ENCODE results near the gene CXCL8. TPM values are rescaled to one million over a fixed set of nuclear protein-coding genes. Genes with fewer than 3 reads are reported as not detected.

CXCL8 gene
- polyA plus RNA-seq, 3 donors: 275 to 604 (median 328) TPM

GRCh38 chr4:73718375-73719373, 21.7 kb upstream of the CXCL8 start:
- no CpG with 5 or more reads among the region's 1 CpG for WGBS (ENCODE audit: insufficient coverage)
- H3K36me3 Mint-ChIP-seq: no peaks in the 10 kb centered on the region
- intact Hi-C loops (cut with micrococcal nuclease): no loop called here
- no peaks in the 10 kb centered on the region for H3K9me3 Mint-ChIP-seq
- Histone ChIP-seq H4K20me1 (ENCODE audit: insufficient read depth, low read length) (no peaks in the 10 kb centered on the region), H3K79me2 (ENCODE audit: insufficient read depth, low read length) (no peaks in the 10 kb centered on the region), H2AFZ (ENCODE audit: insufficient read depth, low read depth, low read length, poor library complexity, severe bottlenecking) (no peak overlapping the region), H3K27ac (ENCODE audit: low read depth in 1 of 2, low read length in 2 of 2) (peak overlapping the region in 1 of 2 donors; percentile 57), H3K36me3 (replicated peaks in 1 of 2; ENCODE audit: control insufficient read depth in 1 of 2, insufficient read depth in 2 of 2, low read length in 2 of 2) (no peaks in the 10 kb centered on the region), H3K9ac (ENCODE audit: insufficient read depth, low read length, poor library complexity, severe bottlenecking) (no peak overlapping the region), H3K4me1 (ENCODE audit: control insufficient read depth in 1 of 2, insufficient read depth in 2 of 2, low read length in 2 of 2) (peaks cover 37 to 47% of the 10 kb centered on the region in 2 donors), H3K9me3 (replicated peaks in 1 of 2; ENCODE audit: control insufficient read depth in 1 of 2, insufficient read depth in 1 of 2, low read length in 2 of 2) (no peaks in the 10 kb centered on the region), H3K27me3 (ENCODE audit: control insufficient read depth in 2 of 2, insufficient read depth in 2 of 2, low read length in 2 of 2) (no peaks in the 10 kb centered on the region), H3K4me3 (replicated peaks in 1 of 3; ENCODE audit: low read depth in 2 of 3, low read length in 3 of 3) (no peak overlapping the region), H3K4me2 (replicated peaks; ENCODE audit: extremely low read depth, low read length, poor library complexity, severe bottlenecking) (no peak overlapping the region)
- TF ChIP-seq CTCF (IDR thresholded peaks at IDR 0.05): no peak
- no peak overlapping the region for H3K4me3 Mint-ChIP-seq
- H3K27me3 Mint-ChIP-seq (ENCODE audit: low read depth in 3 of 3): peaks cover 0 to 2% (median 0%) of the 10 kb centered on the region in 3 donors
- peak; percentile 57 to 81 (median 65) for DNase-seq
- H3K4me1 Mint-ChIP-seq: peaks cover 34% of the 10 kb centered on the region
- H3K27ac Mint-ChIP-seq: peak overlapping the region; percentile 76 to 91 (median 88)

GRCh38 chr4:73721435-73721834, 18.9 kb upstream of the CXCL8 start:
- Mint-ChIP-seq H3K36me3 (no peaks in the 10 kb centered on the region), H3K27ac (peak overlapping the region in 6 of 7 donors; percentile 15 to 85 (median 79)), H3K4me3 (no peak overlapping the region), H3K27me3 (ENCODE audit: low read depth in 3 of 3) (peaks cover 0 to 2% (median 0%) of the 10 kb centered on the region in 3 donors), H3K4me1 (peaks cover 40% of the 10 kb centered on the region), H3K9me3 (no peaks in the 10 kb centered on the region)
- TF ChIP-seq CTCF (IDR thresholded peaks at IDR 0.05): no peak
- Histone ChIP-seq H3K36me3 (replicated peaks in 1 of 2; ENCODE audit: control insufficient read depth in 1 of 2, insufficient read depth in 2 of 2, low read length in 2 of 2) (no peaks in the 10 kb centered on the region), H3K9ac (ENCODE audit: insufficient read depth, low read length, poor library complexity, severe bottlenecking) (no peak overlapping the region), H3K4me2 (replicated peaks; ENCODE audit: extremely low read depth, low read length, poor library complexity, severe bottlenecking) (peak overlapping the region; percentile 14), H3K4me3 (replicated peaks in 1 of 3; ENCODE audit: low read depth in 2 of 3, low read length in 3 of 3) (no peak overlapping the region), H2AFZ (ENCODE audit: insufficient read depth, low read depth, low read length, poor library complexity, severe bottlenecking) (no peak overlapping the region), H3K9me3 (replicated peaks in 1 of 2; ENCODE audit: control insufficient read depth in 1 of 2, insufficient read depth in 1 of 2, low read length in 2 of 2) (no peaks in the 10 kb centered on the region), H3K27ac (ENCODE audit: low read depth in 1 of 2, low read length in 2 of 2) (peak overlapping the region in 1 of 2 donors; percentile 61), H4K20me1 (ENCODE audit: insufficient read depth, low read length) (no peaks in the 10 kb centered on the region), H3K79me2 (ENCODE audit: insufficient read depth, low read length) (no peaks in the 10 kb centered on the region), H3K4me1 (ENCODE audit: control insufficient read depth in 1 of 2, insufficient read depth in 2 of 2, low read length in 2 of 2) (peaks cover 40 to 47% of the 10 kb centered on the region in 2 donors), H3K27me3 (ENCODE audit: control insufficient read depth in 2 of 2, insufficient read depth in 2 of 2, low read length in 2 of 2) (no peaks in the 10 kb centered on the region)
- peak; percentile 64 to 90 (median 84) for DNase-seq
- no CpG with 5 or more reads among the region's 1 CpG for WGBS (ENCODE audit: insufficient coverage)
- intact Hi-C loops (cut with micrococcal nuclease): loop anchor here in 1 of 2 donors (10.0 kb wide), 1 partner anchor 57 kb away; no protein-coding TSS in a partner anchor

Measured in CD14-positive monocyte (primary cell).